Body of pancreas (tissue), 4 donors: Measurements from ENCODE around the gene LRRC8B.

Experiments
- POLR2A ChIP-seq, 3 donors: fragments of 450-650 bp; IDR thresholded peaks; one replicate each; pipeline ENCODE4 v1.6.1; 2016; ENCODE audit warnings: antibody characterized with exemption in 3 of 3, mild to moderate bottlenecking in 2 of 3
- TF ChIP-seq, protein P1 (sequence below), 7 experiments: fragments of 450-650 bp in 4 of 7; fragments of 200-600 bp in 3 of 7; sonication (generic) in 3 of 7; IDR thresholded peaks; one replicate each; pipeline ENCODE4 v1.5.1; 2016 to 2019; ENCODE audit warnings: antibody characterized with exemption in 7 of 7

DNA sequence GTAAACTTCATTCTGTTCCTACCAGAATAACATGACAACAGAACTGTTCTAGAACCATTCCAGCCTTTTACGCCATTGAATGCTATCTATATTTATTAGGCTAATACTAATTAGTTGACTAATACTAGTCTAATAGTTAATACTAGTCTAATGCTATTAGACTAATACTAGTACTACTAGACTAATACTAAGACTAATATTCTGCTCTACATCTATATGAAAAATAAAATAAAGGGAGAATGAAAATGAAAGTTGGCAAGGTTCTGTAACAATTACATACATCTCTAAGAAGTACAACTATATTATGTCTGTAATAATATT lies 40.9 kb upstream of the LRRC8B start:
- TF ChIP-seq, protein P1, sequence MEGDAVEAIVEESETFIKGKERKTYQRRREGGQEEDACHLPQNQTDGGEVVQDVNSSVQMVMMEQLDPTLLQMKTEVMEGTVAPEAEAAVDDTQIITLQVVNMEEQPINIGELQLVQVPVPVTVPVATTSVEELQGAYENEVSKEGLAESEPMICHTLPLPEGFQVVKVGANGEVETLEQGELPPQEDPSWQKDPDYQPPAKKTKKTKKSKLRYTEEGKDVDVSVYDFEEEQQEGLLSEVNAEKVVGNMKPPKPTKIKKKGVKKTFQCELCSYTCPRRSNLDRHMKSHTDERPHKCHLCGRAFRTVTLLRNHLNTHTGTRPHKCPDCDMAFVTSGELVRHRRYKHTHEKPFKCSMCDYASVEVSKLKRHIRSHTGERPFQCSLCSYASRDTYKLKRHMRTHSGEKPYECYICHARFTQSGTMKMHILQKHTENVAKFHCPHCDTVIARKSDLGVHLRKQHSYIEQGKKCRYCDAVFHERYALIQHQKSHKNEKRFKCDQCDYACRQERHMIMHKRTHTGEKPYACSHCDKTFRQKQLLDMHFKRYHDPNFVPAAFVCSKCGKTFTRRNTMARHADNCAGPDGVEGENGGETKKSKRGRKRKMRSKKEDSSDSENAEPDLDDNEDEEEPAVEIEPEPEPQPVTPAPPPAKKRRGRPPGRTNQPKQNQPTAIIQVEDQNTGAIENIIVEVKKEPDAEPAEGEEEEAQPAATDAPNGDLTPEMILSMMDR (IDR thresholded peaks at IDR 0.05), result no peak
- no peak for TF ChIP-seq POLR2A (IDR thresholded peaks at IDR 0.05)
